ENCODE data around the gene SMARCC1.

The SMARCC1 gene

DNA sequence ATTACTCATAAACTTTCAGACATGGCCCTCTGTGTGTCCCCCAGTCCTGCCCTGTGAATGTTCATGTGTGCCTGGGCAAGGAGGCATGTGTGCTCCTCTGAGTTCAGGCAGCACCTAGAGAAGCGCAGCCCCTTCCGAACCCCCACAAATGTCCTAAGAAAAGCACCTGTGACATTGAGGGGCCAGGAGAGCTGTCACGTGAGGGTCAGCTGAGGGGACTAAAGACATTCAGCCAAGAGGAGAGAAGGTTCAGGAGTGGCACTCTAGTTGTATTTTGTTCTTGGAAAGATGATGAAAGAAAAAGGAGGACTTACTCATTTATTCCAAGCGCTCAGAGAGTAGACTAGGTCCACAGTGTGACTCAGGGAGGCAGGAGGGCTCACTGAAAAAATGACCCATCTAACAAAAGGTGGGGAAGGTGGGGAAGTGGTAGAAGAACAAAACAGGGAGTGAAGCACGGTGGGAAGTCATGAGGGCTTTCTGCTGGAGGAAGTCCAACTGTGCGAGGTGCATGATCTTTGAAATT is 240.0 kb downstream of the SMARCC1 start:
- H3K4me3 ChIP-seq (ENCODE audit: low read depth, low read length), result no peak overlapping the region
- TF ChIP-seq CTCF (conservative IDR thresholded peaks at IDR 0.05; ENCODE audit: low read depth, low read length), result no peak
- DNase-seq (ENCODE audit: low read depth), result no peak

- DNase-seq (ENCODE audit: low read depth), result no peak
- TF ChIP-seq CTCF (conservative IDR thresholded peaks at IDR 0.05; ENCODE audit: low read depth, low read length), result no peak
- no peak overlapping the region for H3K4me3 ChIP-seq (ENCODE audit: low read depth, low read length)
Measured at GRCh38 chr3:47540281-47540680, 241.4 kb downstream of the SMARCC1 start.

GRCh38 chr3:47536967-47537366 is 244.7 kb downstream of the SMARCC1 start:
- no peak overlapping the region for H3K4me3 ChIP-seq (ENCODE audit: low read depth, low read length)
- TF ChIP-seq CTCF (conservative IDR thresholded peaks at IDR 0.05; ENCODE audit: low read depth, low read length), result no peak
- no peak for DNase-seq (ENCODE audit: low read depth)

DNA sequence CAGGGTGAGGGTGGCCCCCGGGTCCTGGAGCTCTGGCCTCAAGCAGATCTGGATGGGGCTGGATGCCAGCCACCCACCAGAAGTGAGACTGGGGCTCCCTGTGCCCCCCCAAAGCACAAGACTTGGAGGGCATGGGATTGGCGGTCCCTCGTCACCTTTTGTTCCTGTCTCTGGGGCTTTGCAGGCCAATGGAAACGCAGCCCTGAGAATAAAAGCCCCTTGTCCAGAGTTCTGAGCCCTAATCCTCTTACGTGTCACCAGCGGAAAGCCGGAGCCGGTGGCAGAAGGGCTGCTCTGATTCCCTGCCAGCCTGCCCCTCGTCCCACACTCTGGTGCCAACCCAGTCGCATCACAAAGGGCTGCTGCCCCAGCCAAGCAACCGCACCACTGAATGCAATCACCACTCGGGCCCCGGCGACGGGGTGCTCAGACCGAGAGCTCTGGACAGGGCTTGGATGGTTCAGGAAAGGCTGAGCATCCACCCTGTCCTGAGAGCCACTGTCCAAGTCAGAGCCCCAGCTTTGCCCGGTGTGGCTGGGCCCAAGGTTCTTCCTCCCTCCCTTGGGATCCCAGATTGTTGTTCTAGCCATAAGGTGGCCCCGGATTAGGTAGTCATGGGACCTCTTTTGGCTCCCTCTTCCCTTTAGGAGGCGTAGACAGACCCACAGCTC is 245.3 kb downstream of the SMARCC1 start:
- no peak for DNase-seq (ENCODE audit: low read depth)
- no peak for TF ChIP-seq CTCF (conservative IDR thresholded peaks at IDR 0.05; ENCODE audit: low read depth, low read length)
- H3K4me3 ChIP-seq (ENCODE audit: low read depth, low read length), result no peak overlapping the region

Measured in choroid plexus epithelial cell (primary cell).